DND-41 (cell line): ENCODE measurements around the gene VEGFA.

Source experiments
- ATAC-seq: fragments of 200-7000 bp; cut with Tn5 transposase; 3 replicates; pipeline ENCODE4 v1.9.1; 2021; ENCODE audit warnings: low read depth; ENCODE audit not compliant: insufficient read depth
- DNase-seq: peaks from one replicate; pipeline ENCODE4 v3.0.0-alpha.2; 2020
- H2AFZ ChIP-seq: 2 replicates; pipeline ENCODE4 v1.6.0; 2012; ENCODE audit warnings: low read depth, low read length
- H3K27ac ChIP-seq: 2 replicates; pipeline ENCODE4 v1.5.1; 2012; ENCODE audit warnings: low read length, inconsistent platforms
- H3K27me3 ChIP-seq: fragments of 200-600 bp; sonication (generic); 2 replicates; pipeline ENCODE4 v1.6.0; 2012; ENCODE audit warnings: low read length, mild to moderate bottlenecking, inconsistent platforms; ENCODE audit not compliant: insufficient read depth, poor library complexity
- H3K36me3 ChIP-seq: 2 replicates; pipeline ENCODE4 v1.5.1; 2012; ENCODE audit warnings: low read length, inconsistent platforms; ENCODE audit not compliant: insufficient read depth
- H3K4me1 ChIP-seq: 2 replicates; pipeline ENCODE4 v1.5.1; 2012; ENCODE audit warnings: mild to moderate bottlenecking, low read length; ENCODE audit not compliant: insufficient read depth
- H3K4me2 ChIP-seq: 2 replicates; pipeline ENCODE4 v1.6.0; 2012; ENCODE audit warnings: mild to moderate bottlenecking, moderate library complexity, low read length, inconsistent platforms; ENCODE audit not compliant: insufficient read depth
- H3K4me3 ChIP-seq, 2 experiments: fragments of 200-600 bp in 1 of 2; shearing (Covaris generic) in 1 of 2; 2 replicates each; pipeline ENCODE4 v1.5.1; 2012 to 2016; ENCODE audit warnings: inconsistent platforms in 2 of 2, low read length in 2 of 2, mild to moderate bottlenecking in 2 of 2, low read depth in 1 of 2, moderate library complexity in 1 of 2
- H3K79me2 ChIP-seq: 2 replicates; pipeline ENCODE4 v1.6.0; 2012; ENCODE audit warnings: low read length, inconsistent platforms; ENCODE audit not compliant: insufficient read depth
- H3K9ac ChIP-seq: 2 replicates; pipeline ENCODE4 v1.6.0; 2012; ENCODE audit warnings: low read depth, mild to moderate bottlenecking, inconsistent platforms, low read length, moderate library complexity
- H3K9me3 ChIP-seq: 2 replicates; pipeline ENCODE4 v1.5.1; 2012; ENCODE audit warnings: low read length, moderate library complexity, mild to moderate bottlenecking, inconsistent platforms; ENCODE audit not compliant: insufficient read depth, severe bottlenecking
- H4K20me1 ChIP-seq: 2 replicates; pipeline ENCODE4 v1.6.0; 2012; ENCODE audit warnings: low read length; ENCODE audit not compliant: insufficient read depth
- EZH2 ChIP-seq: IDR thresholded peaks from 3 replicates; pipeline ENCODE4 v1.6.1; 2012; ENCODE audit warnings: borderline replicate concordance, low read depth, mild to moderate bottlenecking, moderate library complexity, low read length, inconsistent platforms; ENCODE audit not compliant: severe bottlenecking
- TF ChIP-seq, protein P1 (sequence below): IDR thresholded peaks from 2 replicates; pipeline ENCODE4 v1.5.1; 2012; ENCODE audit warnings: borderline replicate concordance, low read length, moderate library complexity, mild to moderate bottlenecking; ENCODE audit not compliant: poor library complexity, severe bottlenecking; ENCODE audit errors: extremely low read depth

Gene VEGFA

DNA sequence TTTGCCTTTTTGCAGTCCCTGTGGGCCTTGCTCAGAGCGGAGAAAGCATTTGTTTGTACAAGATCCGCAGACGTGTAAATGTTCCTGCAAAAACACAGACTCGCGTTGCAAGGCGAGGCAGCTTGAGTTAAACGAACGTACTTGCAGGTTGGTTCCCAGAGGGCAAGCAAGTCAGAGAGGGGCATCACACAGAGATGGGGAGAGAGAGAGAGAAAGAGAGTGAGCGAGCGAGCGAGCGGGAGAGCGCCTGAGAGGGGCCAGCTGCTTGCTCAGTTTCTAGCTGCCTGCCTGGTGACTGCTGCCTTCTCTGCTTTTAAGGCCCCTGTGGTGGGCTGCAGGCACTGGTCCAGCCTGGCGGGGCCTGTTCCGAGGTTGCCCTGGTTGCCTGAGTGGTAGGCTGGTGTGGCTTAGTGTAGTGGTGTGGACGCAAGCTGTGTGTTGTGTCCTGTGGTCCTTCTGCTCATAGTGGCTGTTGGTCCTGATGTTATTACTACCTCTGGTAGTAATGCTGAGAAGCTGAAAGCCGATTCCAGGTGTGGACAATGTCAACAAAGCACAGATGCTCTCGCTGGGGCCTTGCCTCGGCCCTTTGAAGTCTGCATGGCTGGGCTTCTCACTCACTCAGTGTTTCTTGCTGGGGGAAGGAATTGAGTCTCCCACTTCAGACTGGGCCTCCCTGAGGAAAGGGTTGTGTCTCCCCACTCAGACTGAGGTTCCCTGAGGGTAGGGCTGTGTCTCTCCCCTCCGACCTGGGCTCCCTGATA, 12.1 kb downstream of the VEGFA start:
- Histone ChIP-seq H3K36me3 (peaks cover 89% of the 10 kb centered on the region), H3K27ac (no peak overlapping the region), H3K4me3 (no peak overlapping the region), H3K9ac (no peak overlapping the region), H3K4me1 (no peaks in the 10 kb centered on the region), H2AFZ (no peak overlapping the region), H3K79me2 (no peaks in the 10 kb centered on the region; the same call in 1 of the 2 replicates), H4K20me1 (peaks cover 73% of the 10 kb centered on the region), H3K27me3 (no peaks in the 10 kb centered on the region), H3K9me3 (no peaks in the 10 kb centered on the region), H3K4me2 (no peak overlapping the region)
- ATAC-seq (no peak), DNase-seq (no peak)
- TF ChIP-seq, protein P1, sequence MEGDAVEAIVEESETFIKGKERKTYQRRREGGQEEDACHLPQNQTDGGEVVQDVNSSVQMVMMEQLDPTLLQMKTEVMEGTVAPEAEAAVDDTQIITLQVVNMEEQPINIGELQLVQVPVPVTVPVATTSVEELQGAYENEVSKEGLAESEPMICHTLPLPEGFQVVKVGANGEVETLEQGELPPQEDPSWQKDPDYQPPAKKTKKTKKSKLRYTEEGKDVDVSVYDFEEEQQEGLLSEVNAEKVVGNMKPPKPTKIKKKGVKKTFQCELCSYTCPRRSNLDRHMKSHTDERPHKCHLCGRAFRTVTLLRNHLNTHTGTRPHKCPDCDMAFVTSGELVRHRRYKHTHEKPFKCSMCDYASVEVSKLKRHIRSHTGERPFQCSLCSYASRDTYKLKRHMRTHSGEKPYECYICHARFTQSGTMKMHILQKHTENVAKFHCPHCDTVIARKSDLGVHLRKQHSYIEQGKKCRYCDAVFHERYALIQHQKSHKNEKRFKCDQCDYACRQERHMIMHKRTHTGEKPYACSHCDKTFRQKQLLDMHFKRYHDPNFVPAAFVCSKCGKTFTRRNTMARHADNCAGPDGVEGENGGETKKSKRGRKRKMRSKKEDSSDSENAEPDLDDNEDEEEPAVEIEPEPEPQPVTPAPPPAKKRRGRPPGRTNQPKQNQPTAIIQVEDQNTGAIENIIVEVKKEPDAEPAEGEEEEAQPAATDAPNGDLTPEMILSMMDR, result no peak
- no peak for TF ChIP-seq EZH2

DNA sequence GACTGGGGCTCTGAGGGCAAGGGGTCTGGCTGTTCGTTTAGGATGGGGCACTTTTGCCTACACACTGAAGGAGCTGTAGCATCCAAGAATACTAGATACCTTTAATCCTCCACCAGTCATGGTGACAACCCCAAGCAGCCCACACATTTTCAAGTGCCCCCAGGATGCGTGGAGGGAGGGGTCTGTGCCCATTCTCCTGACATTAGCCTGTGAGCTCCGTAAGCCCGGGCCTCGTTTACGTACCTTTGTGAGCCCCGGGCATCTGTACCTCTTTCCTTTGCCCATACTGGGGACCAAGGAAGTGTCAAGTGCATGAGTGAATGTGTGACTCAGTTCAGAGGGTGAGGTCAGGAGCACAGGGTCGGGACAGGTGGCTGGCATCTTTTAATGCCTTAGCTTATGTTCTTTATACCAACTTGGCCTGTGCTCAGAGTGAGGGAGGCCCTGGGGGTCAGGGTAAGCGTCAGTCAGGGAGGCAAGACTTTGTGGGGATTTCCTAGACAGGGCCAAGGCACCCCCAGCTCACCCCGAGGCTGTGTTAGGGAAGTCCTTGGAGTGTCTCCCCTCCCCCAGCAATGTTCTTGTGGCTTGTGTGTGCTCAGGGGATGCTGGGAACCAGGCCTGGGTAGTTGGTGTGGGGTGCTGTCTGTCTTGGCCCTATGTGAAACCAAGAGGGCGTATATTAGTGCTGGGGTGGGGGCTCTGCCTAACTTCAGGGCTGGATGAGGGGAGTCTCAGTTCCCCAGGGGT, 12.9 kb downstream of the VEGFA start:
- Histone ChIP-seq H3K9me3 (no peaks in the 10 kb centered on the region), H3K9ac (no peak overlapping the region), H2AFZ (no peak overlapping the region), H3K4me3 (no peak overlapping the region), H3K4me2 (no peak overlapping the region), H3K4me1 (no peaks in the 10 kb centered on the region), H3K27ac (no peak overlapping the region), H3K27me3 (no peaks in the 10 kb centered on the region), H4K20me1 (peaks cover 65% of the 10 kb centered on the region), H3K36me3 (peaks cover 81% of the 10 kb centered on the region), H3K79me2 (no peaks in the 10 kb centered on the region; the same call in 1 of the 2 replicates)
- DNase-seq (no peak), ATAC-seq (no peak)
- TF ChIP-seq, protein P1, result no peak
- no peak for TF ChIP-seq EZH2

DNA sequence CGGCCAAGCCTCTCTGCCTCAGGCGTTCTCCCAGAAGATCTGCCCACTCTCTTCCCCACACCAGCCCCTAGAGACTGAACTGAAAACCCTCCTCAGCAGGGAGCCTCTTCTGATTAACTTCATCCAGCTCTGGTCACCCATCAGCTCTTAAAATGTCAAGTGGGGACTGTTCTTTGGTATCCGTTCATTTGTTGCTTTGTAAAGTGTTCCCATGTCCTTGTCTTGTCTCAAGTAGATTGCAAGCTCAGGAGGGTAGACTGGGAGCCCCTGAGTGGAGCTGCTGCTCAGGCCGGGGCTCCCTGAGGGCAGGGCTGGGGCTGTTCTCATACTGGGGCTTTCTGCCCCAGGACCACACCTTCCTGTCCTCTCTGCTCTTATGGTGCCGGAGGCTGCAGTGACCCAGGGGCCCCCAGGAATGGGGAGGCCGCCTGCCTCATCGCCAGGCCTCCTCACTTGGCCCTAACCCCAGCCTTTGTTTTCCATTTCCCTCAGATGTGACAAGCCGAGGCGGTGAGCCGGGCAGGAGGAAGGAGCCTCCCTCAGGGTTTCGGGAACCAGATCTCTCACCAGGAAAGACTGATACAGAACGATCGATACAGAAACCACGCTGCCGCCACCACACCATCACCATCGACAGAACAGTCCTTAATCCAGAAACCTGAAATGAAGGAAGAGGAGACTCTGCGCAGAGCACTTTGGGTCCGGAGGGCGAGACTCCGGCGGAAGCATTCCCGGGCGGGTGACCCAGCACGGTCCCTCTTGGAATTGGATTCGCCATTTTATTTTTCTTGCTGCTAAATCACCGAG, 14.2 kb downstream of the VEGFA start:
- Histone ChIP-seq H3K4me2 (no peak overlapping the region), H3K36me3 (peaks cover 68% of the 10 kb centered on the region), H2AFZ (no peak overlapping the region), H3K9me3 (no peaks in the 10 kb centered on the region), H3K9ac (no peak overlapping the region), H3K4me1 (no peaks in the 10 kb centered on the region), H3K27ac (no peak overlapping the region), H3K27me3 (no peaks in the 10 kb centered on the region), H4K20me1 (peaks cover 53% of the 10 kb centered on the region), H3K4me3 (no peak overlapping the region), H3K79me2 (no peaks in the 10 kb centered on the region; the same call in 1 of the 2 replicates)
- TF ChIP-seq EZH2, result no peak
- TF ChIP-seq, protein P1, result no peak
- ATAC-seq, result no peak
- DNase-seq, result no peak
